GM18909 (cell line): ENCODE measurements around the gene PDZD4.

Source experiments
- ATAC-seq: cut with Tn5 transposase; IDR thresholded peaks from one replicate; pipeline ENCODE4 v1.9.1; 2021; ENCODE audit warnings: mild to moderate bottlenecking; ENCODE audit not compliant: unreplicated experiment, poor library complexity

PDZD4 gene

GRCh38 chrX:153794018-153794896, 36.1 kb downstream of the PDZD4 start, which contains the start of the genes IDH3G and SSR4:
Gene IDH3G, minus strand, starts transcription at chrX:153794375. Its CDS starts 49 bp downstream, at chrX:153794326.
Gene SSR4, plus strand, starts transcription at chrX:153794668. Its CDS starts 20 bp downstream, at chrX:153794688.
- peak; percentile 88 for ATAC-seq

DNA sequence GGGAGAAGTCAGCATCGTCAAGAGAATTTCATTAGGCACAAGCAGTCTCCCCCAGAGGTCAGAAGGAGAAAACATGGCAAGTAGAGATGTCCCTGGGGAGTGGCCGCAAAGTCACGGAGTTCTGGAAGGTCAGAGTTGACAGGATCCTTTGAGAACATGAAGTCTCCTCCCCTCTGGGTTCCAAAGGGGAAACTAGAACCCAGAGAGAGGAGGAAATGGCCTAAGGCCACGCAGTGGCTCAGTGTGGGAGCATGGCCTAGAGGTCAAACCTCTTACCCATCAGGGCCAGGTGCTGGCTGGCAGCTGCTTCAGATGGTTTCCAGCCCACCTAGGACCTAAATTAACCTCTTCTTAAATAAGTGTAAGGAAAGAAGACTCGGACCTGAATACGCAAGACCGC, 37.1 kb downstream of the PDZD4 start:
- no peak for ATAC-seq

DNA sequence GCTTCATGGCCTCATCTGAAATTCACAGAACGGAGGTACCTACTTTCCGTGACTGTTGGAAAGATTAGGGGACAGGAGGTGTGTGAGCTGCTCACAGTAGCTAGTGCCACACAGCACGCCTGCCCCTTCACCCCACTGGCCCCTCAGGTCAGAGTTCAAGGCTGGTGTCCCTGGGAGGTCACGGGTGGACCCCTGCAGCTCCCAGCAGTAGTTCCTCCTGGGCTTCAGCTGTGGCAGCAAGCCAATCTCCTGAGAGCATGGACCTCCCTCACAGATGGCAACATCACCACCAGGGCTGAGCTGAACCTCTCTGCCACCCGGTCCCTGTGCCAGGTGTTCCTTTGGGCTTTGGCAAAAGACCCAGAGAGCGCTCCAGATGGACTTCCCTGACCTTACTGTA, 38.0 kb downstream of the PDZD4 start:
- ATAC-seq: no peak

- no peak for ATAC-seq
Measured at GRCh38 chrX:153791104-153791852, 39.1 kb downstream of the PDZD4 start.

- ATAC-seq: no peak
Measured at GRCh38 chrX:153789654-153790053, 40.7 kb downstream of the PDZD4 start.

DNA sequence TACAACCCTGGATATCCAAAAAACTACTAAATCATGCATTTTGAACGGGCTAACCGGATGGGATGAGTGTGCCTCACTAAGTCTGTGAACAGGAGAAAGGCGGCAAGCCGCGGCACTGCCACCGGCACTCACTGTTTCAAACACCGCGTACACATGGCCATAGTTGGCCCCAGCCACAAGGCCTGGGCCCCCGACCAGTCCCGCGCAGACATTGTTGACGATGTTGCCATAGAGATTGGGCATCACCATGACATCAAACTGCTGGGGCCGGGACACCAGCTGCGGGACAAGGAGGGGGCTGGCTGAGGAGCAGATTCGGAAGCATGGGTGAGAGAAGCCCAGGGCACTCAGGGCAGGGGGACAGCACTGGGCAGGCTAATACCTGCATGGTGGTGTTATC, 43.7 kb downstream of the PDZD4 start:
- no peak for ATAC-seq

DNA sequence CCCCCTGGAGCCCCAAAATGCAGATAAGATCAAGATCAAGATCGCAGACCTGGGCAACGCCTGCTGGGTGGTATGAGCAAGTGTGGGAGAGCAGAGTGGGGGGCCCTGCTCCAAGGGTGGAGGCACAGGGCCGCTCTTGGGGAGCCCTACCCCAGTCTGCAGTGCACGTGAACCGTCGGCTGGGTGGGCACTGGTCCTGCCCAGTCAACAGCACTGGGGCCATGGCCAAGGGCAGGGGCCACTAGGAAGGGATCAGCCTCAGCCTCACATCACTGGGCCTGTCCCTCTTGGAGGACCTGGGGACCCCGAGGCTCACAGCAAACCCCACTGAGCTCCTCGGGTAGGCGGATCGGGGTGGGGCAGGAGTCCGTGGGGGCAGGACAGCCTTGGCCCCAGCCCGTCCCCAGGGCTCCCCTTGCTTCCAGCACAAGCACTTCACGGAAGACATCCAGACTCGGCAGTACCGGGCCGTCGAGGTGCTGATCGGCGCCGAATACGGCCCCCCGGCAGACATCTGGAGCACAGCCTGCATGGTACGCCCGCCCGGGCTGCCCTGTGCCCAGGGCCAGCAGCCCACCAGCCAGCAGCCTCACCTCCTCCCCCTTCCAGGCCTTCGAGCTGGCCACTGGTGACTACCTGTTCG, 45.9 kb downstream of the PDZD4 start:
- no peak for ATAC-seq

DNA sequence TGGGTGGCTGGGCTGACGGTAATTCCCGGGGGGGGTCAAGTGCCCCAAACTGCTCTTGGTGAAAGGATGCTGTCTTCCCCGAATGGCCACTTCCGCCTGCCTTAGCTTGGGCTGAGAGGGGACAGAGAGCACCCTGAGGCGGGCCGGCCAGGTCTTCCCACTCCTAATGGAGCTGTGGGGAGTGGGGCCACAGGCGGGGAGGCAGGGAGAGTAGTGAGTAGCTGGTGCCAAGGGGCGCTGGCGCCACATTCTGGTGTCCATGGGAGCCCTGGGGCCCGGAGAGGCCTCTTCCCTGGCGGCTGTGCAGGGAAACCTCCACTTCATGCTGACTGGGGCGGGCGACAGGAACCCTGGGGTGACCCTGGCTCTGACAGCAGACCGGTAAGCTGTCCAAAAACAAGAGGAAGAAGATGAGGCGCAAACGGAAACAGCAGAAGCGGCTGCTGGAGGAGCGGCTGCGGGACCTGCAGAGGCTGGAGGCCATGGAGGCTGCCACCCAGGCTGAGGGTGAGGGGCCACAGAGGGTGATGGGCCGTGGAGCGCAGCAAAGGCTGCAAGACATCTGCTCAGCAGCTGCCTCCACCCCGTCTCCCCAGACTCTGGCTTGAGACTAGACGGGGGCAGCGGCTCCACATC, 46.8 kb downstream of the PDZD4 start:
- ATAC-seq: no peak

GRCh38 chrX:153782871-153783270, 47.5 kb downstream of the PDZD4 start:
- no peak for ATAC-seq

DNA sequence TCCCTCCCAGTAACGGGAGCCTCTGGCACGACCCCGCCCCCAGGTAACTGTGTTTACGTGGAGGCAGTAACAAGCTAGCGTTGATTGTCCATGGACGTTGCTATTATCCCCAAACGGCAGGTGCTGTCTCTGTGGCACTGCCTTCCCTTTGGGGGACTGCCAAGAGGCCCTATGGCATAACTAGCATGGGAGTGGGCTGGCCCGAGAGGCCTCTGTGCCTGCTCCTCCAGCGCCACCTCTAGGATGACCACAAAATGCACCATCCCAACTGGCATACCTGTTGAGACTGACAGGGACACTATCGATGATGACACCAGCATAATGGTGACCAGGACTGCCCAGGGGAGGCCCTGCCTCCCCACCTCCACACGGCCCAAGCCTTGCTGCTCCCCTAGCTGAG, 48.0 kb downstream of the PDZD4 start:
- ATAC-seq: no peak

GRCh38 chrX:153781428-153782047, 48.8 kb downstream of the PDZD4 start:
- ATAC-seq: no peak

GRCh38 chrX:153780678-153781427, 49.5 kb downstream of the PDZD4 start, which contains the start of gene SRPK3:
Gene SRPK3, plus strand, starts transcription at chrX:153781041. Its CDS starts 46 bp downstream, at chrX:153781087.
- ATAC-seq: no peak

- no peak for ATAC-seq
Measured at GRCh38 chrX:153779891-153780677, 50.3 kb downstream of the PDZD4 start.

- no peak for ATAC-seq
Measured at GRCh38 chrX:153778684-153779101, 51.7 kb downstream of the PDZD4 start.

DNA sequence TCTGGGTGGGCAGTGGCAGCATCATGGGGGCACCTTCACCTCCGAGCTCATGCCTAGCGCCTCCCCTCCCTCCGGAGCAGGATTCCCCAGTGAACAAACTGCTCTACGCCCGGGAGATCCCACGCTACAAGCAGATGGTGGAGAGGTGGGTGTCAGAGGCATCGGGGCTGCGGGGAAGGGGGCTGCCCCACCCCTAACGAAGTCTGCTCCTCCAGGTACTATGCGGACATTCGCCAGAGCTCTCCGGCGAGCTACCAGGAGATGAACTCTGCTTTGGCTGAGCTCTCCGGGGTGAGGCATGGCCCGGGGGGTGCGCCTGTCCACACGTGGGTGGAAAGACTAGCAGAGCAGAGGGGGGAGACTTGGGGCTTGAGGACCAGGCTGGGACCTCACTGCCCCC, 52.2 kb downstream of the PDZD4 start:
- no peak for ATAC-seq

DNA sequence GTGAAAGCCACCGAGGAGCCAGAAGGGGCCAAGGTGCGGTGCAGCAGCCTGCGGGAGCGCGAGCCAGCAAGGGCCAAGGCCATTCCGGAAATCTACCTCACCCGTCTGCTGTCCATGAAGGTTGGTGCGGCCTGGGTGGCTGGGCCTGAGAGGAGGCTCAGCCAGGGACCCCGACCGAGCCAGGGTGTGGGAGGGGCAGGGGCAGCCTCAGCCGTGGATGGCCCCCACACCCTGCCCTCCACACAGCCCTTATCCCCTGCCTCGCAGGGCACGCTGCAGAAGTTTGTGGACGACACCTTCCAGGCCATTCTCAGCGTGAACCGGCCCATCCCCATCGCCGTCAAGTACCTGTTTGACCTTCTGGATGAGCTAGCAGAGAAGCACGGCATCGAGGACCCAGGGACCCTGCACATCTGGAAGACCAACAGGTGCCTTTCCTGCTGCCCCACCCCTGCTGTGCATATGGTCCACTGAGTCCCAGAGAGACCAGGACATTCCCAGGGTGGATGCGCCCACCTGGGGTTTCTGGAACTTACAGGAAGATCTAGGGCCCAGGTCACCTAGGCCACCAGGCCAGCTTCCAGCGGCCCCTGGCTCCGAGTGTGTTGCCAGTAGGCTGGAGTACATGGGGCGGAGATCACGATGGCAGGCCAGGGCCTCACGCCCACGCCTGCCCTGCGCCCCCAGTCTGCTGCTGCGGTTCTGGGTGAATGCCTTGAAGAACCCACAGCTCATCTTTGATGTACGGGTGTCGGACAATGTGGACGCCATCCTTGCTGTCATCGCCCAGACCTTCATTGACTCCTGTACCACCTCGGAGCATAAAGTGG, 52.9 kb downstream of the PDZD4 start:
- no peak for ATAC-seq

GRCh38 chrX:153776611-153777045, 53.7 kb downstream of the PDZD4 start:
- no peak for ATAC-seq
